ENCODE measurements around the gene USP43.

USP43 gene

DNA sequence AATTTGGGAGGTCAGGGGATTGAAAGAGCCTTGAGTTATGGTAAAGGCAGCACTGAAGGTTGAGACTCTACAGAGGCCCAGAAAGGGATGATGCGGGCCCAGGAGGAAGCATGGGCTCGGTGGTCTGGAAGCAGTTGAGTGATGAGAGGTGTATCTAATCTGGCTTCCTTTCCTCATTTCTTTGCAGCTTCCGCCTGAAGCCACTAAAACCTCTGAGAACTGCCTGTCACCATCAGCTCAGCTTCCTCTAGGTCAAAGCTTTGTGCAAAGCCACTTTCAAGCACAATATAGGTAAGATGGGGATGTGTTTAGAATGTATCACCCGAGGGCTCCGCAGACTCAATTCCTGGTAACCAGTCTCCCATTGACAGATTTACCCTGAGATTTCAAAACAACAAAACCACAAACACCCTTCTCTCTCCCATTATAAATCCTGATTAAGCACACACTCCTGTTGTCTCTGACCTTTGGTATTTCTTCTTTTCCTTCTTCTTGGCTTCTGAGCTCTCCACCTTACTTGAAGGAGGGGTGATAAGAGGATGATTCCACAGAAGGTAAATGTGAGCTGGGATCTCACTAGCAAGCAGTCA lies 21.2 kb downstream of the USP43 start:
- DNase-seq, result no peak

GRCh38 chr17:9668517-9668916 lies 23.2 kb downstream of the USP43 start:
- no peak for DNase-seq

DNA sequence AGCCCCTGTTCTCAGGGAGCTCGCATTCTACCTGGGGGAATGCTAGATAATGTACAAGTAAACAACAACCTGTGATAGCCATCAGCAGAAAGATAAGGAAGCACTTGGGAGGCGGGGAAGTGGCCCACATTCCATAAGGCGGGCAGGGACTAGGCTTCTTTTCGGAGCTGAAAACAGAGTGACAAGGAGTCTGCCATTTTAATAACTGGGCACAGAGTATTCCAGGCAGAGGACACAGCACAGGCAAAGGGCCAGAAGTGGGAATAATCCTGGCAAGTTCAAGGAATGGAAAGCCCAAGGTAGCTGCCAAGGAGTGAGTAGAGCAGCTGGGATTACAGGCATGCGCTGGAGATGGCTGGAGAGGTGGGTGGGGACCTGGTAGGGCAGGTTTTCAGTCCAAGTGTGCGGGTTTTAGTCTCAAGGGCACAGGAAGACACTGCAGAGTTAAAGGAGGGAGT lies 24.3 kb downstream of the USP43 start:
- no peak for DNase-seq

DNA sequence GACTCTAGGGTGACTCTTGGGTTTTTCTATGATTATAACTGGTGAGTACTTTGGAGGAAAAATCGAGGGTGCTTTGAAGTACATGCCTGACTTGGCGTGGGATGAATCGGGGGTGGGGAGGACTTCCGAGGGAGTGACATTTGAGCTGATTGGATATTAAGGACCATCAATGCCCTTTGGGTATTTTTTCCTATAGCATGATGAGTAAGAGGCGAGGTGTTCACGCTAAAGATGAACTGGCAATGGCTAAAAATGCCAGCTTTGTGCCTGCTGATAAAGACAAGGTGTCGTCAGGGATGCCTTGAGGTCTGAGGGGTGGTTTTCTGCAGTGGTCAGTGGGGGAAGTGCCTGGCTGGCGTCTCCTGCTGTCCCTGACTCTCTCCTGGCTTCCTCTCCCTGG lies 25.3 kb downstream of the USP43 start:
- DNase-seq, result no peak

DNA sequence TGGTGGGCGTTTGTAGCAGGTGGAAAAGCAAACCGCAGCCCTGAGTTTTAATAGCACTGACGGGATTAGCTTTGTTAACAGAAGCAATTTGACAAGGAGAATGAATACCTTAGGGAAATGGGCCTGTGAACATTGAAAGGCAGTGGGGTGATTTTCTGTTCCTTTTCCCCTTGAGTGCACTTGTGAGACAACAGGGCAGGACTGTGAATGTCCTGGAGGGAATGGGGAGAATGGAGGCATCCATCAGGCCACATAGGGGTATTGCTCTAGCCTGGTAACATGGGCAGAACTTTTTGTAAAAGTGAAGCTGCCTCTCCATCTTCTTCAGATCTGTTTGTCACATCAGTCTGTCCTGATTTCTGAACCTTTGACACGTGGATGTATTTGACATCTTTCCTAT lies 26.2 kb downstream of the USP43 start:
- no peak for DNase-seq

GRCh38 chr17:9672266-9672665 lies 26.9 kb downstream of the USP43 start:
- DNase-seq, result no peak

GRCh38 chr17:9672691-9673090 lies 27.4 kb downstream of the USP43 start:
- DNase-seq, result no peak

GRCh38 chr17:9676084-9676483 lies 30.8 kb downstream of the USP43 start:
- no peak for DNase-seq

DNA sequence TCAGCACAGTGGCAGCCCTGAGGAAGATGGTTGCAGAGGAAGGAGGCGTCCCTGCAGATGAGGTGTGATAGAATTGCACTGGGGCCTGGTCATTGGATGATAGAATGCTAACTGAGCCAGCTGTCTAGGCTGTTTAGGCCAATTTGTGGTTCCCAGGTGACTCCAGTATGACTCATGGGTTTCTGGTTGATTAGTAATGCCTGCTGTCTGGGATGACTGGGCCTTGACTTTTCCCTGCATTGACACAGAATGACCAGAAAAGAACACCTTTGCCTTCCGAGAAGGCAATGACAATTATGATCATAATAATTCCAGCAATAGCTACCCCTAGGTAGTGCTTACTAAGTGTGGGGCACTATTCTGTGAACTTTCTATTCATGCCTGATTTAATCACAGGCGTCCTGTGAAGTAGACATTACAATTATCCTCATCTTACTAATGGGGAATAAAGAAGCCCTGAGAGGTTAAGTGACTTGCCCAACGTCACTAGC lies 31.5 kb downstream of the USP43 start:
- no peak for DNase-seq

DNA sequence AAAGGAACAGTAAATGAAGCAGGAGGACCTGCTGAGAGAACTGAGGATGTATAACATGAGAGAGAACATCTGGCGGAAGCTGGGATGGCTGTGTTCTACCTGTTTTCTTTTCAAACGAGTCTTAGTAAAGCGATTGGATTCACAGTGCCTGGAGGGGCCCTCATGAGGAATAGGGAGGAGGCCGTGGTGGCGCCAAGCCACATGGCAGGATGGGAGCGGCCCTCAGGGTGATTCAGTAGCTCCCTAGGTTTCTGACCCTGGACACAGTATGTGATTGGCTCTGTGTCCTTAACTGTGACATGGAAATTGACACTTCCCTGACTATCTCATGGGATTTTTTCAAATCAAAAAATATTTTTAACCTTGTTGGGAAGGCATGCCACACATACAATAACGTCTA lies 32.1 kb downstream of the USP43 start:
- no peak for DNase-seq

GRCh38 chr17:9677896-9678295 lies 32.6 kb downstream of the USP43 start:
- no peak for DNase-seq

- DNase-seq, result no peak
Observed at GRCh38 chr17:9684955-9685621, 39.8 kb downstream of the USP43 start.

DNA sequence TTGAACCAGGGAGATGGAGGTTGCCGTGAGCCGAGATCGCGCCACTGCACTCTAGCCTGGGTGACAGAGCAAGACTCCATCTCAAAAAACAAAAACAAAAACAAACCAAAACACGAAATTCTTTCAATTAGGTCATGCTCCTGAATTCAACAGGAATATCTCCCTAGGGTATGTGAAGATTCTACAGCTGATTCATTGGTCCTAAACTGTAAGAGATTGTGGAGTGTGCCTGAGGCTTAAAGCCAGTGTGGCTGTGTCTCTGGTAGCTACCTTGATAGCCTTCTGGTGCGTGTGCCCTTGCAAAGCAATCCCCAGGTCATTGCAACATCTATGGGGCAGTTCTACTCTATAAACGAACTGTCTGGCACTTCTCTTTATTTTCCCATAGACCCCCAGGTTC lies 48.4 kb downstream of the USP43 start:
- DNase-seq, result no peak

GRCh38 chr17:9696279-9697044 lies 51.1 kb downstream of the USP43 start:
- DNase-seq, result no peak

- no peak for DNase-seq
Observed at GRCh38 chr17:9700136-9700535, 54.8 kb downstream of the USP43 start.

- no peak for DNase-seq
Observed at GRCh38 chr17:9700754-9701476, 55.6 kb downstream of the USP43 start.

- no peak for DNase-seq
Observed at GRCh38 chr17:9702482-9702881, 57.2 kb downstream of the USP43 start.

- DNase-seq, result no peak
Observed at GRCh38 chr17:9702914-9703780, 57.8 kb downstream of the USP43 start.

GRCh38 chr17:9703781-9704082 lies 58.4 kb downstream of the USP43 start:
- no peak for DNase-seq

DNA sequence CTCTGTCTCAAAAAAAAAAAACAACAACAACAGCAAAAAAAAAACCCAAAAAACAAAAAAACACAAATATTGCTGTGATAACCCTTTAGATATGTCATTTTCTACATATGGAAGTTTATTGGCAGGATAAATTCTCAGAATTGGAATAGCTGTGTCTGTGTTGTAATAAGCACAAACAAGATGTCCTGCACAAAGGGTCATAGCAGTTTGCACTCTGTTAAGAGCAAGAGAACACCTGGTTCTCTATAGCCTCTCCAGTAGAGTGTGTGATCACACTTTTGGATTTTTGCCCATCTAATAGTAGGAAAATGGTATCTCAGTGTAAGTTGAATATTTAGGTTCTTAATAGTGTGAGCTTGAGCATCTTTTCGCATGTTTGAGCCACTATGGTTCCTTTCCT lies 60.4 kb downstream of the USP43 start:
- no peak for DNase-seq

DNA sequence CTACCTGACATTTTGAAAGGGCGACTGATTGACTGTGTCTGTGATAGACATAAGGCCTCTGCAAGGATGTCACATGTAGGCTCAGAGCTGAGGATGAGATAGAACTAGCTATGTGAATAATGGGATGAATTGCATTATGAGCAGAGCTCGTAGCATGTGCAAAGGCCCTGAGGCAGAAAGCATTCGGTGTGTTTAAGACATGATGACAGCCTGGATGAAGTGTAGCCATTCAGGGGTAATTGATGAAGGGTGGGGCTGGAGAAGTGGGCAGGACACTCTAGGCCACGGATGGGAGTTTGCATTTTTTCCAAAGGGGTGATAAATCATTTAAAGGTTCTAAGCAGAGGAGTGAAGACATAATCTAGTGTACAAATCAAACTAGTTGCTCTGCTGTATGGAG lies 62.6 kb downstream of the USP43 start:
- no peak for DNase-seq

- DNase-seq, result no peak
Observed at GRCh38 chr17:9714801-9715200, 69.5 kb downstream of the USP43 start.
